ENCODE data around the gene ARID1A.

DNA sequence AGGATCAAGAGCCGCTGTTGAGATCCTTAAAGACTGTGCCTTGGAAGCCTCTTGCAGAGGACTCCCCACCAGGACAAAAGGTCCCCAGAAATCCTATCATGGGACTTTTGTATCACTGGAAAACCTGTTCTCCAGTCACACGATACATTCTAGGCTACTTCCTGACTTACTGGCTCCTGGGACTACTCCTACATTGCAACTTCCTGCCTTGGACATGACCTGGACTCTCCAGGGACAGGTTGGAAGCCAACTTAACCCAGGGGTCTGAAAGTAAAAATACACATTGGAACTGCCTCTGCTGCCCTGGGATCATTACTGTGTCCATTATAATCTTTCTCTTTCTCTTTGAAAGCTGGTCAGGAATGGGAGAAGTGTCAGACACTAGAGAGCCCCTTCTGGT is 101.8 kb downstream of the ARID1A start:
- TF ChIP-seq, protein P1, sequence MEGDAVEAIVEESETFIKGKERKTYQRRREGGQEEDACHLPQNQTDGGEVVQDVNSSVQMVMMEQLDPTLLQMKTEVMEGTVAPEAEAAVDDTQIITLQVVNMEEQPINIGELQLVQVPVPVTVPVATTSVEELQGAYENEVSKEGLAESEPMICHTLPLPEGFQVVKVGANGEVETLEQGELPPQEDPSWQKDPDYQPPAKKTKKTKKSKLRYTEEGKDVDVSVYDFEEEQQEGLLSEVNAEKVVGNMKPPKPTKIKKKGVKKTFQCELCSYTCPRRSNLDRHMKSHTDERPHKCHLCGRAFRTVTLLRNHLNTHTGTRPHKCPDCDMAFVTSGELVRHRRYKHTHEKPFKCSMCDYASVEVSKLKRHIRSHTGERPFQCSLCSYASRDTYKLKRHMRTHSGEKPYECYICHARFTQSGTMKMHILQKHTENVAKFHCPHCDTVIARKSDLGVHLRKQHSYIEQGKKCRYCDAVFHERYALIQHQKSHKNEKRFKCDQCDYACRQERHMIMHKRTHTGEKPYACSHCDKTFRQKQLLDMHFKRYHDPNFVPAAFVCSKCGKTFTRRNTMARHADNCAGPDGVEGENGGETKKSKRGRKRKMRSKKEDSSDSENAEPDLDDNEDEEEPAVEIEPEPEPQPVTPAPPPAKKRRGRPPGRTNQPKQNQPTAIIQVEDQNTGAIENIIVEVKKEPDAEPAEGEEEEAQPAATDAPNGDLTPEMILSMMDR (IDR thresholded peaks at IDR 0.05 in 4 of 5, conservative IDR thresholded peaks at IDR 0.05 in 1 of 5), result no peak
- TF ChIP-seq POLR2A (IDR thresholded peaks at IDR 0.05), result peak in 1 of 2 donors; percentile 5

All from gastrocnemius medialis (tissue), 4 donors.